Caco-2 (cell line): Measurements from ENCODE around the gene PRR5. TPM values are rescaled to one million over a fixed set of nuclear protein-coding genes. Genes with fewer than 3 reads are reported as not detected.
"Not testable (repeated sequence)": the region's sequence is repeated elsewhere in the genome, so short reads cannot be mapped to it uniquely, and the experiment has no call there.

Experiments used
- Bru-seq: library from RNA; stranded (reverse); fragments of 400-500 nt; gene quantifications from one replicate; lab custom pipeline; 2021; lab: Mats Ljungman, UMichigan
- BruChase-seq, 2 experiments: library from RNA; stranded (reverse); fragments of 400-500 nt; gene quantifications; one replicate each; lab custom pipeline; 2021; lab: Mats Ljungman, UMichigan
- BruUV-seq: library from RNA; stranded (reverse); fragments of 400-500 nt; replicated peaks from 2 replicates; lab custom pipeline; 2021; lab: Mats Ljungman, UMichigan
- CTCF ChIA-PET: fragments of 300-600 bp; sonication (Branson Sonifier 250); formaldehyde crosslinking; loops from one replicate; lab custom pipeline; 2022; ENCODE audit warnings: antibody characterized with exemption; lab: Charles Lee
- POLR2A ChIA-PET: fragments of 300-600 bp; sonication (Branson Sonifier 250); formaldehyde crosslinking; loops from one replicate; lab custom pipeline; 2022; ENCODE audit warnings: antibody characterized with exemption; lab: Charles Lee
- DNase-seq, 2 experiments: peaks; one replicate each; pipeline versions ENCODE4 v3.0.0 to v3.0.0-alpha.2; 2020 to 2022
- H3K27me3 ChIP-seq: replicated peaks from 2 replicates; pipeline ENCODE4 v1.6.0; 2011; ENCODE audit warnings: low read length; ENCODE audit not compliant: control insufficient read depth, insufficient read depth
- H3K36me3 ChIP-seq: 2 replicates; pipeline ENCODE4 v1.5.1; 2011; ENCODE audit warnings: low read length; ENCODE audit not compliant: control insufficient read depth, insufficient read depth
- H3K4me1 ChIP-seq: fragments of 250-450 bp; sonication (Bioruptor Pico); 2 replicates; pipeline ENCODE4 v1.5.1; 2020; ENCODE audit warnings: mild to moderate bottlenecking
- H3K4me3 ChIP-seq: 2 replicates; pipeline ENCODE4 v1.5.1; 2011; ENCODE audit warnings: low read depth, mild to moderate bottlenecking, control low read depth, low read length
- H3K9me3 ChIP-seq: fragments of 250-450 bp; sonication (Bioruptor Pico); 2 replicates; pipeline ENCODE4 v1.5.1; 2020; ENCODE audit warnings: mild to moderate bottlenecking, moderate library complexity
- H3K27ac Mint-ChIP-seq: one replicate; pipeline ENCODE4 v1.8.0; 2022; ENCODE audit warnings: mixed read lengths; ENCODE audit not compliant: unreplicated experiment
- H3K27me3 Mint-ChIP-seq: one replicate; pipeline ENCODE4 v1.8.0; 2022; ENCODE audit warnings: mixed read lengths; ENCODE audit not compliant: insufficient read depth, unreplicated experiment
- H3K36me3 Mint-ChIP-seq: one replicate; pipeline ENCODE4 v1.8.0; 2022; ENCODE audit warnings: mild to moderate bottlenecking, mixed read lengths; ENCODE audit not compliant: insufficient read depth, unreplicated experiment
- H3K4me1 Mint-ChIP-seq: one replicate; pipeline ENCODE4 v1.8.0; 2022; ENCODE audit warnings: low read depth, mixed read lengths; ENCODE audit not compliant: unreplicated experiment
- H3K4me3 Mint-ChIP-seq: one replicate; pipeline ENCODE4 v1.8.0; 2022; ENCODE audit warnings: mild to moderate bottlenecking, moderate library complexity, mixed read lengths; ENCODE audit not compliant: unreplicated experiment
- H3K9me3 Mint-ChIP-seq: one replicate; pipeline ENCODE4 v1.8.0; 2022; ENCODE audit warnings: mixed read lengths; ENCODE audit not compliant: unreplicated experiment
- intact Hi-C: fragments of 100-400 bp; cut with micrococcal nuclease; formaldehyde crosslinking; loops from one replicate; pipeline ENCODE4 v1.10.0; 2022; ENCODE audit not compliant: unreplicated experiment
- long read RNA-seq: library from polyadenylated mRNA; stranded (forward); transcript quantifications from one replicate; pipeline ENCODE4 v2.0.0, GENCODE V29; 2022
- total RNA-seq: library from RNA; stranded (reverse); gene quantifications from 2 replicates; pipeline ENCODE4 v1.2.3, GENCODE V29; 2022
- TF ChIP-seq, protein P1 (sequence below), 2 experiments: fragments of 200-600 bp in 1 of 2; IDR thresholded peaks; 1 replicate in 1 of 2; 2 replicates in 1 of 2; pipeline versions ENCODE4 v1.5.1 to v1.8.0; 2011 to 2022; ENCODE audit warnings: antibody characterized with exemption in 1 of 2, control low read depth in 1 of 2, inconsistent platforms in 1 of 2, low read depth in 1 of 2, low read length in 1 of 2, mild to moderate bottlenecking in 1 of 2, moderate library complexity in 1 of 2; ENCODE audit not compliant: insufficient read depth in 1 of 2, severe bottlenecking in 1 of 2, unreplicated experiment in 1 of 2

The PRR5 gene
- total RNA-seq (74.8 and 82.8 TPM in 2 replicates), Bru-seq, nascent RNA (percentile 68 among the genes with signal in this experiment), BruChase-seq, experiment 1, labeled RNA remaining after a 2-hour chase (percentile 75 among the genes with signal in this experiment), BruChase-seq, experiment 2, labeled RNA remaining after a 6-hour chase (percentile 77 among the genes with signal in this experiment)
- long read RNA-seq, transcript PRR5-218 (8 exons, 1,900 nt) = minor isoform, 10 of 135 reads
- long read RNA-seq, transcript PRR5-201 (9 exons, 1,767 nt) = minor isoform, 18 of 135 reads
- long read RNA-seq, transcript PRR5-202 (8 exons, 1,878 nt) = major isoform, 20 of 135 reads
- long read RNA-seq, partial matches to known transcripts = 25 of 135 reads
- long read RNA-seq, other reads (novel, unspliced or antisense) = 46 of 135 reads

DNA sequence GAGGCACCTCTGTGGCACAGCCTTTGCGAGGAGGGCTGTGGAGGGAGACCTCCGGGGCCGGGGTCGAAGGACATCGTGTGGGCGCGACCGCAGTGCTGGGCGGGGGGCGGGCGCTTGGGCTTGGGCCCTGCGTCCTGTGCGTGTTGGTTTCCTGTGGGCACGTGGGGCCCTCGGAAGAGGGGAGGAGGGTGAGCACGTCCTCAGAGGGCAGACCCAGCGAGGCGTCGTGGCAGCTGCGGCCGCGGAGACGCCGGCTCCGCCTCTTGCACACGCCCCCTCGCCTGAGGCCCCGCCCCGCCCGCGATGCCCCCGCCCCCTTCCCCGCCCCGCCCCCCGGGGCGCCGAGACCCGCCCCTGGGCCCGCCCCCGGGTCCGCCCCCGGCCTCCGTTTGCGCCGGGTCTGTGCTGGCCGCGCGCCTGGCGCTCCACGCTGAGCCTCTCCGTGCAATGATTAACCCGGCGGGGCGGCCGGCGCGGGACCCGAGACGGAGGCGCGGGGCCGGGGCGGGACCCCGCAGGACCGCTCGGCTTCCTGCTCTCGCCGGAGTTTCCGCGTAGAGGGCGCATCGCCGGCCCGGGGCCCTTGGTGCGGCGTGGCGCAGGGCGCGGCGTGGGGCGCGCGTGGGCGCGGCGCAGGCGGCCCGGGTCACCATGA lies at the start of gene PRR5:
PRR5 (plus strand) TSS at position 381 of the 655 bp plus-strand sequence; CDS start at position 652, 271 bp downstream.
- intact Hi-C loops = loop anchor here (2.0 kb wide), 1 partner anchor 37 kb away; no protein-coding TSS in a partner anchor
- ChIA-PET CTCF (no interaction called here), POLR2A (no interaction called here)
- Histone ChIP-seq H3K4me3 (peak within 1 kb of the TSS; percentile 53), H3K4me1 (peaks cover 58% of the 10 kb centered on the region), H3K9me3 (no peaks in the 10 kb centered on the region), H3K27me3 (no peaks in the 10 kb centered on the region), H3K36me3 (peaks cover 6% of the 10 kb centered on the region; the same call in 1 of the 2 replicates)
- Mint-ChIP-seq H3K4me1 (peaks cover 22% of the 10 kb centered on the region), H3K4me3 (peak within 1 kb of the TSS; percentile 89), H3K9me3 (no peaks in the 10 kb centered on the region), H3K27ac (peak within 1 kb of the TSS; percentile 79), H3K36me3 (peaks cover 57% of the 10 kb centered on the region), H3K27me3 (no peaks in the 10 kb centered on the region)
- TF ChIP-seq, protein P1, sequence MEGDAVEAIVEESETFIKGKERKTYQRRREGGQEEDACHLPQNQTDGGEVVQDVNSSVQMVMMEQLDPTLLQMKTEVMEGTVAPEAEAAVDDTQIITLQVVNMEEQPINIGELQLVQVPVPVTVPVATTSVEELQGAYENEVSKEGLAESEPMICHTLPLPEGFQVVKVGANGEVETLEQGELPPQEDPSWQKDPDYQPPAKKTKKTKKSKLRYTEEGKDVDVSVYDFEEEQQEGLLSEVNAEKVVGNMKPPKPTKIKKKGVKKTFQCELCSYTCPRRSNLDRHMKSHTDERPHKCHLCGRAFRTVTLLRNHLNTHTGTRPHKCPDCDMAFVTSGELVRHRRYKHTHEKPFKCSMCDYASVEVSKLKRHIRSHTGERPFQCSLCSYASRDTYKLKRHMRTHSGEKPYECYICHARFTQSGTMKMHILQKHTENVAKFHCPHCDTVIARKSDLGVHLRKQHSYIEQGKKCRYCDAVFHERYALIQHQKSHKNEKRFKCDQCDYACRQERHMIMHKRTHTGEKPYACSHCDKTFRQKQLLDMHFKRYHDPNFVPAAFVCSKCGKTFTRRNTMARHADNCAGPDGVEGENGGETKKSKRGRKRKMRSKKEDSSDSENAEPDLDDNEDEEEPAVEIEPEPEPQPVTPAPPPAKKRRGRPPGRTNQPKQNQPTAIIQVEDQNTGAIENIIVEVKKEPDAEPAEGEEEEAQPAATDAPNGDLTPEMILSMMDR (IDR thresholded peaks at IDR 0.05; ENCODE audit: insufficient read depth in 1 of 2, low read depth in 1 of 2, low read length in 1 of 2, severe bottlenecking in 1 of 2, unreplicated experiment in 1 of 2) = no peak
- DNase-seq = peak; percentile 86 to 92
- no TSS peak for BruUV-seq

- H3K4me3 ChIP-seq, H3K4me3 Mint-ChIP-seq, intact Hi-C loops, DNase-seq, H3K36me3 Mint-ChIP-seq, H3K27me3 ChIP-seq, H3K27me3 Mint-ChIP-seq, H3K9me3 ChIP-seq, BruUV-seq, CTCF ChIA-PET, H3K27ac Mint-ChIP-seq, H3K36me3 ChIP-seq, H3K4me1 ChIP-seq, H3K9me3 Mint-ChIP-seq, POLR2A ChIA-PET, H3K4me1 Mint-ChIP-seq: not testable (repeated sequence)
Observed at GRCh38 chr22:44652866-44653265, 49.1 kb upstream of the PRR5 start.

DNA sequence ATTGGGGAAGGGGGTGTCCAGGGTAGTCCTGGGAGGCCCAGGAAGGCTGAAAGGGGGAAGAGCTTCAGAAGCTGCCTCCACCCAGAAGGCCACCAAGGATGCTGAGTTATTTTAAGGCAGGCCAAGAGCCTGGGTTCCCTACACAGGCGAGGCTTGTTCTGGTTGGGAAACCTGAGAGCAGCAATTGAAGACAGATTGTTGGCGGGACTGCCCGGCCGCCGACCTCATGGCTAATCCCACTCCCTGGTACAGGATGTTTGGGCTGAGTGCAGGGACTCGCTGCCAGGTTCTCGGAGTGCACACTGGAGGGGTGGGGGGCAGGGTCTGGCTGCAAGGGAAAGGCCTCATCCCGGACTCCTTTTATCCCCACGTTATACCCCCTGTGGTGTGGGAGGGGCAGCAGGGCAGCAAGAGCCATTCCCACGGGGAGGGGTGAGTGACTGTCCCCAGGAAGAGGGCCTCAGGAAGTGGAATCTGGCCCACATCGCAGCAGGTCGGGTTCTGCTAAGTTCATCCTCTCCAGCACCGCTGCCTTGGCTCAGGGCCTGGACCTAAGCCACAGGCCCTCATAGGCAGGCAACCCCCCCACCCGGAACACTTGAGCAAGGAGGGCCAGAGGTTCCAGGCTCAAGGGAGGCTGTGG lies 43.6 kb upstream of the PRR5 start:
- intact Hi-C loops = no loop called here
- H3K36me3 Mint-ChIP-seq = no peaks in the 10 kb centered on the region
- no peaks in the 10 kb centered on the region for H3K9me3 ChIP-seq
- no peak overlapping the region for H3K27ac Mint-ChIP-seq
- no peak overlapping the region for H3K4me3 ChIP-seq
- TF ChIP-seq, protein P1 (IDR thresholded peaks at IDR 0.05; ENCODE audit: insufficient read depth in 1 of 2, low read depth in 1 of 2, low read length in 1 of 2, severe bottlenecking in 1 of 2, unreplicated experiment in 1 of 2) = no peak
- BruUV-seq = no TSS peak
- H3K4me1 Mint-ChIP-seq = no peaks in the 10 kb centered on the region
- POLR2A ChIA-PET = no interaction called here
- H3K36me3 ChIP-seq = no peaks in the 10 kb centered on the region
- H3K27me3 ChIP-seq = no peaks in the 10 kb centered on the region
- H3K9me3 Mint-ChIP-seq = no peaks in the 10 kb centered on the region
- CTCF ChIA-PET = no interaction called here
- H3K4me3 Mint-ChIP-seq = no peak overlapping the region
- no peaks in the 10 kb centered on the region for H3K4me1 ChIP-seq
- no peak for DNase-seq
- no peaks in the 10 kb centered on the region for H3K27me3 Mint-ChIP-seq
